Right atrium auricular region (tissue), 2 donors: ENCODE data around the gene OGFR. TPM values are rescaled to one million over a fixed set of nuclear protein-coding genes. Genes with fewer than 3 reads are reported as not detected.

Source experiments
- DNase-seq: peaks from one replicate; pipeline ENCODE4 v3.0.0-alpha.2; 2019; ENCODE audit warnings: low spot score
- H3K27ac ChIP-seq, 2 donors: fragments of 200-600 bp; sonication (generic); 1 replicate in 1 of 2; 2 replicates in 1 of 2; pipeline ENCODE4 v1.5.1; 2016 to 2019
- H3K27me3 ChIP-seq, 2 donors: fragments of 200-600 bp; sonication (generic); one replicate each; pipeline versions ENCODE4 v1.5.1 to v1.6.0; 2017 to 2019
- H3K36me3 ChIP-seq: fragments of 200-600 bp; sonication (generic); one replicate; pipeline ENCODE4 v1.5.1; 2016
- H3K4me1 ChIP-seq, 2 donors: fragments of 200-600 bp; sonication (generic); one replicate each; pipeline versions ENCODE4 v1.5.1 to v1.6.0; 2017 to 2019
- H3K4me3 ChIP-seq, 2 donors: fragments of 200-600 bp; sonication (generic); 1 replicate in 1 of 2; 2 replicates in 1 of 2; pipeline ENCODE4 v1.5.1; 2017 to 2019; ENCODE audit warnings: mild to moderate bottlenecking in 1 of 2, moderate library complexity in 1 of 2
- H3K9me3 ChIP-seq, 2 donors: fragments of 200-600 bp; sonication (generic); one replicate each; pipeline ENCODE4 v1.5.1; 2019
- total RNA-seq, 2 donors: library from RNA; depleted of rRNA; stranded (reverse); fragments of >200 nt; gene quantifications; one replicate each; pipeline ENCODE4 v1.1.0, GENCODE V29; 2016
- TF ChIP-seq, protein P1 (sequence below), 2 donors: fragments of 200-600 bp; sonication (generic); IDR thresholded peaks; one replicate each; pipeline ENCODE4 v1.5.1; 2019; ENCODE audit warnings: antibody characterized with exemption in 2 of 2

OGFR gene
- total RNA-seq, 2 donors from 2014 or later = 17.3 to 31.2 TPM

- H3K4me1 ChIP-seq = no peaks in the 10 kb centered on the region
- no peak overlapping the region for H3K4me3 ChIP-seq
- no peaks in the 10 kb centered on the region for H3K27me3 ChIP-seq
- no peaks in the 10 kb centered on the region for H3K36me3 ChIP-seq
- H3K9me3 ChIP-seq = no peaks in the 10 kb centered on the region
- TF ChIP-seq, protein P1, sequence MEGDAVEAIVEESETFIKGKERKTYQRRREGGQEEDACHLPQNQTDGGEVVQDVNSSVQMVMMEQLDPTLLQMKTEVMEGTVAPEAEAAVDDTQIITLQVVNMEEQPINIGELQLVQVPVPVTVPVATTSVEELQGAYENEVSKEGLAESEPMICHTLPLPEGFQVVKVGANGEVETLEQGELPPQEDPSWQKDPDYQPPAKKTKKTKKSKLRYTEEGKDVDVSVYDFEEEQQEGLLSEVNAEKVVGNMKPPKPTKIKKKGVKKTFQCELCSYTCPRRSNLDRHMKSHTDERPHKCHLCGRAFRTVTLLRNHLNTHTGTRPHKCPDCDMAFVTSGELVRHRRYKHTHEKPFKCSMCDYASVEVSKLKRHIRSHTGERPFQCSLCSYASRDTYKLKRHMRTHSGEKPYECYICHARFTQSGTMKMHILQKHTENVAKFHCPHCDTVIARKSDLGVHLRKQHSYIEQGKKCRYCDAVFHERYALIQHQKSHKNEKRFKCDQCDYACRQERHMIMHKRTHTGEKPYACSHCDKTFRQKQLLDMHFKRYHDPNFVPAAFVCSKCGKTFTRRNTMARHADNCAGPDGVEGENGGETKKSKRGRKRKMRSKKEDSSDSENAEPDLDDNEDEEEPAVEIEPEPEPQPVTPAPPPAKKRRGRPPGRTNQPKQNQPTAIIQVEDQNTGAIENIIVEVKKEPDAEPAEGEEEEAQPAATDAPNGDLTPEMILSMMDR (IDR thresholded peaks at IDR 0.05) = no peak
- DNase-seq = no peak
- H3K27ac ChIP-seq = no peak overlapping the region
Observed at GRCh38 chr20:62773845-62774714, 30.6 kb upstream of the OGFR start.

DNA sequence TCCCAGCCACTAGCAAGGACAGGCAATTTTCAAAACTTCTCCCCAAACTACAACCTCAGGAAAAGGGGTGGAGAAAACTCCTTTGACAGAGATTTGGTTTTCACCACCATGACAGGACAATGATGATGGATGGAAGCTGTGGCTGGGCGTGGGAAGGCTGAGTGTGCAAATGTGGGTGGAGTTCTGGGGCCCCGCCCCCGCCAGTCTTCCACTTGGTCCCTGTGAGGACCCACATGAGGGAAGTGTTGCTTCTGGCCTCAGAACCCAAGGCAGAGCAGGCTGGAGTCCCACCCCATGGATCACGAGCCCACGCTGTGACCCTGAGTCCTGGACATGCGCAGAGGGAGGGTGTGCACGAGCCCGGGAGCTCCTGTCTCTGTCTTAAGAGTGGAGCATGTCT lies 29.9 kb upstream of the OGFR start:
- no peak overlapping the region for H3K4me3 ChIP-seq
- no peak for DNase-seq
- no peaks in the 10 kb centered on the region for H3K27me3 ChIP-seq
- H3K36me3 ChIP-seq = no peaks in the 10 kb centered on the region
- no peaks in the 10 kb centered on the region for H3K9me3 ChIP-seq
- TF ChIP-seq, protein P1 (IDR thresholded peaks at IDR 0.05) = no peak
- H3K27ac ChIP-seq = no peak overlapping the region
- no peaks in the 10 kb centered on the region for H3K4me1 ChIP-seq

DNA sequence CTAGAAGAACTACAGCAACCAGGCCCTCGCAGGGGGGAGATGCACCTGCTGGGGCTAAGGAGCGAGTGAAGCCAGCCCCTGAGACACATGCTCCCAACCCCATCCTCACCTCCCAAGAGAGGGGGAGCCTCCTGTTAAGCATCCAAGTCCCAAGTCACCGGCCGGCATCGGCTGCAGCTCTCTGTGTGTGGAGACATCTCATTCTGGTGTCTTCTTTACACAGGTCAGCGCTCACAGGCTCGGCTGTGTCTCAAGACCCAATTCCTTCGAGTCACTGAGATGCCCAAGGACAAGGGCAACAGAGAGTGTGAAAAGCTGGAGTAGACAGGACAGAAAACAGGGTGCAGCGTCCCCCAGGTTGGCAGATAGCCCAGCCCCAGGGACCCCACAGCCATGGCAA lies 29.4 kb upstream of the OGFR start:
- Histone ChIP-seq H3K9me3 (no peaks in the 10 kb centered on the region), H3K27ac (no peak overlapping the region), H3K27me3 (no peaks in the 10 kb centered on the region), H3K36me3 (no peaks in the 10 kb centered on the region), H3K4me3 (no peak overlapping the region), H3K4me1 (no peaks in the 10 kb centered on the region)
- DNase-seq = no peak
- TF ChIP-seq, protein P1 (IDR thresholded peaks at IDR 0.05) = no peak

- TF ChIP-seq, protein P1 (IDR thresholded peaks at IDR 0.05) = no peak
- Histone ChIP-seq H3K9me3 (no peaks in the 10 kb centered on the region), H3K4me3 (no peak overlapping the region), H3K27ac (no peak overlapping the region), H3K36me3 (no peaks in the 10 kb centered on the region), H3K27me3 (no peaks in the 10 kb centered on the region), H3K4me1 (no peaks in the 10 kb centered on the region)
- no peak for DNase-seq
Observed at GRCh38 chr20:62776035-62776691, 28.5 kb upstream of the OGFR start.

GRCh38 chr20:62776692-62777527 lies 27.7 kb upstream of the OGFR start:
- Histone ChIP-seq H3K4me1 (no peaks in the 10 kb centered on the region), H3K27me3 (no peaks in the 10 kb centered on the region), H3K27ac (no peak overlapping the region), H3K36me3 (no peaks in the 10 kb centered on the region), H3K4me3 (no peak overlapping the region), H3K9me3 (no peaks in the 10 kb centered on the region)
- TF ChIP-seq, protein P1 (IDR thresholded peaks at IDR 0.05) = no peak
- DNase-seq = no peak
